ENCODE data around the gene RNF115. TPM values are rescaled to one million over a fixed set of nuclear protein-coding genes. Genes with fewer than 3 reads are reported as not detected.
"Not testable (repeated sequence)": the region's sequence is repeated elsewhere in the genome, so short reads cannot be mapped to it uniquely, and the experiment has no call there.

Gene RNF115
- total RNA-seq, 1 donor: 16.4 TPM

GRCh38 chr1:145827966-145828365, 4.1 kb upstream of the RNF115 start:
- no peak for DNase-seq (ENCODE audit: low read depth)
- no peak for TF ChIP-seq CTCF (IDR thresholded peaks at IDR 0.05; ENCODE audit: insufficient read depth, low read depth, low read length)
- H3K4me3 ChIP-seq (ENCODE audit: low read depth, low read length): no peak overlapping the region

GRCh38 chr1:145826030-145826429, 2.1 kb upstream of the RNF115 start:
- TF ChIP-seq CTCF (IDR thresholded peaks at IDR 0.05; ENCODE audit: insufficient read depth, low read depth, low read length): no peak
- H3K4me3 ChIP-seq (ENCODE audit: low read depth, low read length): no peak overlapping the region
- DNase-seq (ENCODE audit: low read depth): no peak

- no peak for DNase-seq (ENCODE audit: low read depth)
- no peak for TF ChIP-seq CTCF (IDR thresholded peaks at IDR 0.05; ENCODE audit: insufficient read depth, low read depth, low read length)
- peak overlapping the region; percentile 96 for H3K4me3 ChIP-seq (ENCODE audit: low read depth, low read length)
These were observed 576 bp upstream of the RNF115 start for GRCh38 chr1:145824499-145824842.

GRCh38 chr1:145822779-145823331, 1.0 kb downstream of the RNF115 start:
- DNase-seq (ENCODE audit: low read depth): not testable (repeated sequence)
- H3K4me3 ChIP-seq (ENCODE audit: low read depth, low read length): peak overlapping the region; percentile 37

- peak; percentile 58 for DNase-seq (ENCODE audit: low read depth)
- not testable (repeated sequence) for H3K4me3 ChIP-seq (ENCODE audit: low read depth, low read length)
These were observed 5.8 kb downstream of the RNF115 start for GRCh38 chr1:145818095-145818494.

- not testable (repeated sequence) for H3K4me3 ChIP-seq (ENCODE audit: low read depth, low read length); DNase-seq (ENCODE audit: low read depth)
These were observed 10.7 kb downstream of the RNF115 start for GRCh38 chr1:145812977-145813810.

GRCh38 chr1:145806844-145807243, 17.1 kb downstream of the RNF115 start:
- H3K4me3 ChIP-seq (ENCODE audit: low read depth, low read length): no peak overlapping the region
- DNase-seq (ENCODE audit: low read depth): no peak
- no peak for TF ChIP-seq CTCF (IDR thresholded peaks at IDR 0.05; ENCODE audit: insufficient read depth, low read depth, low read length)

GRCh38 chr1:145806408-145806807, 17.5 kb downstream of the RNF115 start:
- no peak overlapping the region for H3K4me3 ChIP-seq (ENCODE audit: low read depth, low read length)
- no peak for TF ChIP-seq CTCF (IDR thresholded peaks at IDR 0.05; ENCODE audit: insufficient read depth, low read depth, low read length)
- no peak for DNase-seq (ENCODE audit: low read depth)

All from fibroblast of villous mesenchyme (primary cell).